Activated gamma-delta T cell (primary cell): ENCODE measurements around the gene CELF5.
"Not testable (repeated sequence)": the region's sequence is repeated elsewhere in the genome, so short reads cannot be mapped to it uniquely, and the experiment has no call there.

Experiments used
- DNase-seq: peaks from one replicate; lab custom pipeline; 2025; lab: John Stamatoyannopoulos, UW

The CELF5 gene

DNA sequence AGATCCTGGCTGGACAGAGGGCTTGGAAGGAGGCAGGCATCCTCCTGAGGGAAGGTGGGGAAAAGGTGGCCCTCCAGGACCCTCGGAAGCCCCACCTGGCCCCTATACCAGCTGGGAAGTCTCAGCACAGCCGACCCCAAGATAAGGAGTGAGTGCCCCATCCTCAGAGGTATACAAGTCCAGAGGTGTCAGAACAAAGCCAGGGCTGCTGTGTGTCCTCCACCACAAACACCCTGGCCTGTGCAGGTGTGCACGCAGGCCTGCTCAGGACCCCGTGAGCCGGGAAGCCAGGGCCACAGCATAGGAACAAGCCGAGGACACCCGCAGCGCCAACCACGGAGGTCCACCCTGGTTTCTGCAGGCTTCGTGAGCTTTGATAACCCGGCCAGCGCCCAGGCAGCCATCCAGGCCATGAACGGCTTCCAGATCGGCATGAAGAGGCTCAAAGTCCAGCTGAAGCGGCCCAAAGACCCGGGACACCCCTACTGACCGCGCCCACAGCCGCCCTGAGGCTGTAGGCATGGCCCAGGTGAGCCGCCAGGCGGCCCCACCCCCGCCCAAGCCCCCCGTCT is 68.6 kb downstream of the CELF5 start:
- no peak for DNase-seq

DNA sequence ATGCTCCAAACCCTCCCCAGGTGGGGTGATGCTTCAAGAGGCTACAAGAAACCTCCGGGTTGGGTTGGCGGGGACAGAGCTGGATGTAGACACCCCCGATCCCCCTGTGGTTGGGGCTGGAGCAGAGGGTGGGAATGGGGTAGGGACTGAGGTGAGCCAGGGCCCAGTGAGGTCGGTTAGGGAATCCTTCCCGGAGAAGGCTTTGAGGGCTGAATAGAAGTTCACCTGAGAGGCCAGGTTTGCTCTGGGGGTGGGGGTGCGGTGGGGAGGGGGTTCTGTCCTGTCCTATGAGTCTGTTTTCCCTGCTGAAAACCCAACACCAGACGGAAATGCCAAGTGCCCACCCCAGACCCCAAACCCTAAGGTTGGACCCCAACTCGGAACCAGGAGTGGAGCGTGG is 69.1 kb downstream of the CELF5 start:
- no peak for DNase-seq

DNA sequence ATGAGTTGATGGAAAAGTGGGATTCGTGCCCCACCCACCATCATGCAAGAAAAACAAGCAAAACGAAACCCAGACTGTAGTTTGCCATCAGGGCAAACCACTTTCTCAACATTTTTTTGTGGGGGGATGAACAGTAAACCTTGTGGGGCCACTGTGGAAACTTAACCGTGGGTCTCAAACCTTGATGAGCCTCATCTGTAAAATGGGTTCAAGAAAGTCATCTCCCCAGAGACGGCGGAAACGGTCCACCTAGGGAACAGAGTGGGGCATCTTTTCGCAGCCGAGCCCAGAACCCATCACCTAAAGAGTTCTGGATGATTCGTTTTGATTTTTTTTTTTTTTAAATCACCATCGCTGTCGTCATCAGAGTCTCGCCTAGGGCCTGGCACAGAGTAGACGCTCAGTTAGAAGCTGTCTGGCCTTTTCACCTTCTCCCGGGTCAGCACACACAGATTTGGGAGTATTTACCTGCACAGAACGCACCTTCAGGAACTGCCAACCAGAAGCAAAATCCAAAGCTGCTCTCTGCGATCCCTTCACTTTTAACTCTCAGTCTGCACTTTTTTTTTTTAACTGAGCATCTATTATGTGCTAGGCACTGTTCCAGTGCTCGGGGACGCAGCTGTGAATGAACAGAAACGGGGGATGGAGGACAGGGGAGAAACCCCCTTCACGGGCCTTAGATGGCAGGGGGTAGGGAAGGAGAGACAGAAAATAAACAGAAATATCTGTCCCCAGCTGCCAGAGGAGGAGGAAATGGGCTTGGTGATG is 69.8 kb downstream of the CELF5 start:
- DNase-seq = no peak

DNA sequence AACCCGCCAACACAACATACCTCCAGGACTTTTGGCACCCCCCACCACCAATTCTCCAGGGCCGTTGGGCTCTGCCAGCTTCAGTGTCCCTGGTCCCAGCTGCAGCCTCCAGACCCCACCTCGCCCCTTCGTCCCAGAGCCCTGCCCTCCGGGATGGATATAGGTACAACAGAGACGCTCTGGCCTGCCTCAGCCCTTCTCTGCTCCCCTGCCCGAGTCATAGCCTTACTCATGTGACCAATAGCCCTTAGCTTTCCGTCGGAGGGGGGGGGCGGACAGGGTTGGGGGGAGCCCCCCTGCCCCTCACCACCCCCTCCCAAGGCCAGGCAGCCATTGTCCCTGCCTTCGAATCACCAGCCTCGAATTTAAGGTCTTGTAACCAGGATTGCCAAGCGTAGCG is 71.1 kb downstream of the CELF5 start:
- DNase-seq = no peak

DNA sequence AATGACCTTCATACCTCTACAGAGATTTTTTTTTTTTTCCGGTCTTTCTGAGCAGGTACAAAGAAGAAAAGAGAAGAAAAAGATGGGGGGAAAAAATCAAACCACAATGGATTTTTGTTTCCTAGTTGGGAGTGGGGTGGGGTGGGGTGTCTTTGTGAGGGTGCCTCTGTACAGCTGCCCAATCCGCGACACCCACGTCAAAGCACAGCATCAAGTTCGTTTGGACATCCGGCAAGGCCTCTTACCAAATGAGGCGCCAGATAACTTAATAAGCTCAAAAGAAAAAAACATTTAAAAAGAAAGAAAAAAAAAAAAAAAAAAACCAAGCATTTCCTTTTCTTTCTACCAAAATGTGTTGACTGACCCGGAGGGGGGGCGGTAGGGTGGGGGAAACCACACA is 71.6 kb downstream of the CELF5 start:
- DNase-seq = no peak

DNA sequence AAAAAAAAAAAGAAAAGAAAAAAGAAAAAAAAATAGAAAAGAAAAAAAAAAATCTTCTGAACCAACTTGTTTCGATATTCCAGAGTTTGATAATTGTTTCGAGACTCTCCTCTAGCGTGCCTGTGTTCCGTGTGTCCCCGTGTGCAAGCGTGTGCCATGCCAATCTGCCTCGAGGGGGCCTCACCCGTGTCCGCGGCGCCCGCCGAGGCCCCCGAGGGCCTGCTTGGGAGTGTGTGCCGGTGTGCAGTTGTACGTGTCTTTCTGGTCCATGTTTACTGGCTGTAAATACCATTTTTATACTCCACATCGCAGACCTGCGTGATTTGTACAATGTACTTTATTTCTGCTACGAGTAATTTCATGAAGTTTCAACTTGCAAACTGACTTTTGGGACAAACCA is 72.0 kb downstream of the CELF5 start:
- no peak for DNase-seq

DNA sequence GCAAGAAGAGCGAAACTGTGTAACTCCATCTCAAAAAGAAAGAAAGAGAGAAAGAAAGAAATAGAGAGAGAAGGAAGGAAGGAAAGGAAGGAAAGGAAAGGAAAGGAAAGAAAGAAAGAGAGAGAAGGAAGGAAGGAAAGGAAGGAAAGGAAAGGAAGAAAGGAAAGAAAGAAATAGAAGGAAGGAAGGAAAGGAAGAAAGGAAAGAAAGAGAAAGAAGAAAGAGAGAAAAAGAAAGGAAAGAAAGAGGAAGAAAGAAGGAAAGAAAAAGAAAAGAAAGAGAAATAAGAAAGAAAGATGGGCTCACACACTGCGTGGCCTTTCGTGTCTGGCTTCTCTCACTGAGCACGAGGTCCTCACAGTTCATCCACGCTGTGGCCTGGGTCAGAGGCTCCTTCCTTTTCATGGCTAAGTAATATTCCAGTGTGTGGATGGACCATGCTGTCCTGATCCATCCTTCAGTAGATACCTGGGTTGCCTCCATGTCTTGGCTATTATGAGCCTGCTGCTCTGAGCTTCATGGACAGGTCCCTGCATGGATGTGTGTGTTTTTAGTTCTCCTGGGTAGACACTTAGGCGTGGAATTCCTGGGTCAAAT is 74.5 kb downstream of the CELF5 start:
- DNase-seq = no peak

DNA sequence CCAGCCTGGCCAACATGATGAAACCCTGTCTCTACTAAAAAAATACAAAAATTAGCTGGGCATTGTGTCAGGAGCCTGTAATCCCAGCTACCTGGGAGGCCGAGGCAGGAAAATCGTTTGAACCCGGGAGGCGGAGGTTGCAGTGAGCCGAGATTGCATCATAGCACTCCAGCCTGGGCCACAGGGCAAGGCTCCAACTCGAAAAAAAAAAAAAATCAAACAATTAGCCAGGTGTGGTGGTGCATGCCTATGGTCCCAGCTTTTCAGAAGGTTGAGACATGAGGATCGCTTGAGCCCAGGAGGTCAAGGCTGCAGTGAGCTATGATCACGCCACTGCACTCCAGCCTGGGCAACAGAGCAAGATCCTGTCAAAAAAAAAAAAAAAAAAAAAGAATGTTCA is 76.1 kb downstream of the CELF5 start:
- DNase-seq = not testable (repeated sequence)

DNA sequence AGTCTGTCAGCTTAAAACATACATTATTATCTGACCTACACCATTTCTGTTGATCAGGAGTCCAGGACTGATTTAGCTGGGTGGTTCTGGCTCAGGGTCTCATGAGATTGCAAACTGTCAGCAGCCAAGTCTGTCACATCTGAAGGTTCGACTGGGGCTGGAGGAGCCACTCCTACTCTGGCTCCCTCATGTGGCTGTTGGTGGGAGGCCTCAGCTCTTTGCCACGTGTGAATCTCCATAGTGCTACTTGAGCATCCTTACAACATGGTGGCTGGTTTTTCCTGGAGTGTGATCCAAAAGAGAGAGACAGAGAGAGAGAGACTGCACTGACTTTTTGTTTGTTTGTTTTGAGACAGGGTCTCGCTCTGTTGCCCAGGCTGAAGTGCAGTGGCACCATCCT is 78.3 kb downstream of the CELF5 start:
- no peak for DNase-seq

DNA sequence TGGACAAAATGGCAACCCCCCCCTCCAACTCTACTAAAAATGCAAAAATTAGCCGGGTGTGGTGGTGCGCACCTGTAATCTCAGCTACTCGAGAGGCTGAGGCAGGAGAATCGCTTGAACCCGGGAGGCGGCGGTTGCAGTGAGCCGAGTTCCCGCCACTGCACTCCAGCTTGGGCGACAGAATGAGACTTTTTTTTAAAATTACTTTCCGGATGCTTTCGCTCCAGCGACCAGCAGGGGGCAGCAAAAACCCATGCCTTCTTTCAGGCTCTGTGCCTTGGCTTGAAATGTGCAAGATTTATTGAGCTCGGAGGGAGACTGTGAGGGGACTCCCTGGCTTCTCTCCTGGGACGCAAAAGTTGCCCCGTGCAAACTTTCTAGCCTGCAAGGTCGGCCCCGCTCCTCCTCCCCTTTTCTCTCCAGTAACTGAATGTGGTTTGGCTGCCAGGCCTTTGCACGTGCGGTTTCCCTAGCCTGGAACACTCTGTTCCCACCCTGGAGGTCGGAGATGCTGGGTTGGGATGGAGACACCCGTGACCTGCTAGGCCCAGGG is 80.5 kb downstream of the CELF5 start:
- no peak for DNase-seq

DNA sequence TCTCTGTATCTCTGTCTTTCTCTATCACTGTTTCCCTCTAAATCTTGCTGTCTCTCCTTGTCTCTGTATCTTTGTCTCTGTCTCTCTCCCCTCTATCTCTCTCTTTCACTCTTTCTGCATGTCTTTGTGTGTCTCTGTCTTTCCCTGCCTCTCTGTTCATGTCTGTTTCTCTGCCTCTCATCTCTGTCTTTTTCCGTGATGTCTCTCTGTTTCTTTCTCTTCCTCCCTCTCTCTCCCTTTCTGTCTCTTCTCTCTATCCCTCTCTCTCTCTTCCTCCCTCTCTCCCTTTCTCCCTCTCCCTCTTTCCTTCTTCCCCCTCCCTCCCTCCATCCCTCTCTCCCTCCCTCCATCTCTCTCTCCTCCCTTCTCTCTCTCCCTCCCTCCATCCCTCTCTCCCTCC is 85.3 kb downstream of the CELF5 start:
- no peak for DNase-seq

DNA sequence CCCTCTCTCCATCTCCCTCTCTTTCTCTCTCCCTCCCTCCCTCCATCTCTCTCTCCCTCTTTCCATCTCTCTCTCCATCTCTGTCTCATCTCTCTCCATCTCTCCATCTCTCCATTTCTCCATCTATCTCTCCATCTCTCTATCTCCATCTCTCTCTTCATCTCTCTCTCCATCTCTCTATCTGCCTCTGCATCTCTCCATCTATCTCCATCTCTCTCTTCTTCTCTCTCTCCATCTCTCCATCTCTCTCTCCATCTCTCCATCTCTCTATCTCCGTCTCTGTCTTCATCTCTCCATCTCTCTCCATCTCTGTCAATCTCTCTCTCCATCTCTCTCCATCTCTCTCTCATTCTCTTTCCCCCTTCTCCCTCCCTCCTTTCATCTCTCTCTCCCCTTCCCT is 85.8 kb downstream of the CELF5 start:
- no peak for DNase-seq

DNA sequence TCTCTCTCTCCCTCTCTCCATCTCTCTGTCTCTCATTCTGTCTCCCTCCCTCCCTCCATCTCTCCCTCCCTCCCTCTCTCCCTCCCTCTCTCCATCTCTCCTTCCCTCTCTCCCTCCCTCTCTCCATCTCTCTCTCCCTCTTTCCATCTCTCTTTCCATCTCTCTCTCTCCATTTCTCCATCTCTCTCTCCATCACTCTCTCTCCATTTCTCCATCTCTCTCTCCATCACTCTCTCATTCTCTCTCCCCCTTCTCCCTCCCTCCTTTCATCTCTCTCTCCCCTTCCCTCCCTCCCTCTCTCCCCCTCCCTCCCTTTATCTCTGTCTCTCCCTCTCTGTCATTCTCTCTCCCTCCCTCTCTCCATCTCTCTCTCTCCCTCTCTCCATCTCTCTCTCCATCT is 86.2 kb downstream of the CELF5 start:
- DNase-seq = no peak

DNA sequence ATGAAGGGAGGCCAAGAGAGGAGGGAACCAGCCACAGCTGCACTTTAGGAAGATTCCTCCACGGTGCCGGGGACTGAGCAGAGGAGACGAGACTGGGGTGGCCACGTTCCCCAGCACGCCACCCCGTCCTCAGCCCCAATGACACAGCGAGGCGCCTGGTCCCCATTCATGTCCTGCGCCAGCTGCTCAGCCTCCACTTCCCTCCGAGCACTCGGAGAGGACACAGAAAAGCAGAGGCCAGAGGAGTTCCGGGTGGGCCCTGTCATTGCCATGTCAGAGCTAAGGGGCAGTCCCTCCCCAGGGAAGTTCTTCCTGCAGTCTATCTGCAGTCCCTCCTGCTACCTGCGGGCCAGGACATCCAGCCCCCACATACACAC is 88.7 kb downstream of the CELF5 start:
- no peak for DNase-seq

DNA sequence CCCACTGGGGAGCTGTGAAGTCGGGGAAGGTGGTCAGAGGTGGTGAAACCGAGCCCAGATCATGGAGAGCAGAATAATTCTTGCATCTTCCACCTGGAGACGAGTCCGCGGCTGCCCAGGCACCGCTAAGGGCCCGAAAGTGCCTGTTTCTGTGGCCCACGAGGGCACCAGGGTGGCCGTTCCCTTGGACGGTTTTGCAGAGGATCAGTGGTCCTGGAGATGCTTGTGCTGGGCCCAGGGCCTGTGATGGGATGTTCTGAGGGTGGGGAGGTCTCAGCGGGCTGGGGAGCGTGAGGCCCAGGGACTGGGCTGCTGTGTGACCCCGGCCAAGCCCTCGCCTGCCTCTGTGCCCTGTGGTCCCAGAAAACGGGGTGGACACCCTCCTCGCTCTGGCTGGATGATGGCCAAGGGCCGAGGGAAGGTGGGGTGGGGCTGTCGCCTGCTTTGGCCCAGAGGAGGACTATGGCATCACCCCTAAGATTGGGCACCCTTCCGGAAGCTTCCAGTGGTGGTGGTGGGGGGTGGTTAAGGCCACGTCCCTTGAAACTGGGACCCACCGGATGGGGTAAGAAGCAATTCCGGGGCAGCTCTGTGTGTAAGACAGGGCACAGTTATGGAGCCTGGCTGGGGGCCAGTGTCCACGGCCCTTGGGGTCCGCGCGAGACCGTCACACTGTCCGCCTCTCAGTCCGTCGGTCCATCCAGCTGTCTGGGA is 90.7 kb downstream of the CELF5 start:
- no peak for DNase-seq

DNA sequence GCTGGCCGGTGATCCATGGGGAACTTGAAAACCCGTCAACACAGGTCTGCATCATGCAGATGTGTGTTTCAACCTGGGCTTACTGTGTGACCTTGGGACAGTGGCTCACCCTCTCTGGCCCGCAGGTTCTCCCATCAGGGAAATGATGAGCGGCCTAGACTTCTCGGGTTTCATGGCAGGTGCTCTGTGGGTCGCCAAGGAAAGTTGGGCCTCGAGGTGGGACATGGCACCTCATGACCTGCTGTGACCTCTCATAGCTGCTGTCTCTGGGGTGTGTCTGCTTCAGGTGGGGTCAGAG is 91.2 kb downstream of the CELF5 start:
- no peak for DNase-seq

DNA sequence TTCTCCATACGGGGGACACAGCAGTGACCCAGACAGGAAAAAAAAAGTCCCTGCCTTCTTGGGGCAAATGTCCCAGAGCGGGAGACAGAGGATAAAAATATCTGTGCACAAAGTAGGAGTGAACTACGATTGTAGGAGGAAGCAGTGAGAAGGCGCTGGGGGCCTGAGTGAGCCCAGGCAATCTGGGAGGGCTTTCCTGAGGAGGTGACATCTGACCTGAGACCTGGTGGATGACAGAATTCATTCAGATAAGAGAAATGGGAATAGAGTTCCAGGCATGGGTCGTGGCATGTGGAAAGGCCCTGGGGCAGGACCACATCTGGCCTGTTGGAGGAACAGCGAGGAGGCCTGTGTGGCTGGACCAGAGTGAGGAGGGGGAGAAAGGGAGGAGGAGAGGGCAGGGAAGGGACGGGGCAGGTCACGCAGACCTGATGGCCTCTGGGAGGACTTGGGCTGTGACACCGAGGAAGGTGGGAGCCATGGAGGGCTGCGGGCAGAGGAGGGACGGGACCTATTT is 91.7 kb downstream of the CELF5 start:
- no peak for DNase-seq

DNA sequence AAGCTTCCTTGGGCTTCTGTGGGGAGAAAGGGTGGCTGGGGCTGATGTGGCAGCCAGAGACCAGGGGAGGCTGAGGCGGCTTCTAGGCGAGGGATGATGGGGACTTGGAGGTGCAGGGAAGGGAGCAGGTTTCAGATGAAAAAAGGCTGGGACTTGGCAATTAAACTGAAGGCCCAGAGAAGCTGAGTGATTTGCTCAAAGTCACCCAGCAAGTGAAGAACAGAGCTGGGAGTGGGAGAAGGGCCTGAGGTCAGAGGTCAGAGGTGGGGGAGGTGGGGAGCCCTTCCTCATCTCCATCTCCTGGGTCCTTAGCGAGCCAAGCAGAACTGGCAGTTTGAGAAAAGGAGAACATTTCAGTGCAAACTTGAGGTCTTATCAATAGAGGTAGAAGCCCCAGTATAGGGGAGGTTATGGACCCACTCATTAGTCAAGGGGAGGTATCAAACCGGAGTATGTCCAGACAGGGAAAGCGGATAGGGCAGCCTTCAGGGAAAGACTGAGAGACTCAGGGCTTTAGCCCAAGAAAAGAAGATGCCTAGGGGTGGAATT is 92.3 kb downstream of the CELF5 start:
- no peak for DNase-seq

DNA sequence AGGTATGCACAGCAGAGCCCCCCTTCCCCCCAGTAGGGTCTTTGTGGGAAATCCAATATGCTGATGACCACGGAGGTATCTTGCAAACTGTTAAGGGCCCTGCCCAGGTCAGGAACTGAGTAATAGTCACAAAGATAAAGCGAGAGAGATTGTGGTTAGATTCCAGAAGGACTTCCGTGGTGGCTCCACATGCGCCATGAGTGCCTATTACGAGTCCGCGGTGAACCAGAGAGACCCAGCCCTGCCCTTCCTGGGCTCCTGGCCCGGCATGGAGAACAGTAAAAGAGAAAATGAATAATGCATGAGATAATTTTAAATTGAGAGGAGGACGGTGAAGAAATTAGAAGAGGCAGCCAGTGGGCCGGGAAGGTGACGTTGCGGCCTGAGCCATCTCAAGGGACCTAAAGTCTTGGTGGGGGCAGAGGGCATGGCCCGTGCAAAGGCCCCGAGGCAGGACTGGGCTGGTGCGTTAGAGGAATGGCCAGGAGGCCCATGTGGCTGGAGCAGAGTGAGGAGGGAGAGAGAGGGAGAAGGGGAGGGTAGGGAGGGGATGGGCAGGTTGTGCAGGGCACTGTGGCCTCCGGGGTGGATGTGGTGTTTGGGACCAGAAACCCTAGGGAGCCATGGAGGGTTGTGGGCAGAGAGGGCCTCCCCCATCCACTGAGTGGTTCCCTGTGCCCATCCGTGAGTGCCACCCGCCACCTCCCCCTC is 95.3 kb downstream of the CELF5 start:
- no peak for DNase-seq

DNA sequence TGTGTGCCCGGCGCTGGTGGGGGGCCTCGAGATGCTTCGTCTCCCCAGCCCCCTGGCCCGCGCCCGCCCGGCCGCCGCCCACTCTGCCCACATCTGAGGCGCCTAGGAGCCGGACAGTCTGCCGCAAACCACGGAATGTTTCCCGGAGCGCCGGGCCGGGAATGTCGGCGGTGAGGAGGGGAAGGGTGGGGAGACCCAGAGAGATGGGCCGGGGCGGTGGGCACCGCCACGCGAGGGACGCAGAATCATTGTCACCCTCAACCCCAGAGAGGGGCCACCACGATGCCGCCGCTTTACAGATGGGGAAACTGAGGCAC is 95.9 kb downstream of the CELF5 start:
- DNase-seq = no peak

DNA sequence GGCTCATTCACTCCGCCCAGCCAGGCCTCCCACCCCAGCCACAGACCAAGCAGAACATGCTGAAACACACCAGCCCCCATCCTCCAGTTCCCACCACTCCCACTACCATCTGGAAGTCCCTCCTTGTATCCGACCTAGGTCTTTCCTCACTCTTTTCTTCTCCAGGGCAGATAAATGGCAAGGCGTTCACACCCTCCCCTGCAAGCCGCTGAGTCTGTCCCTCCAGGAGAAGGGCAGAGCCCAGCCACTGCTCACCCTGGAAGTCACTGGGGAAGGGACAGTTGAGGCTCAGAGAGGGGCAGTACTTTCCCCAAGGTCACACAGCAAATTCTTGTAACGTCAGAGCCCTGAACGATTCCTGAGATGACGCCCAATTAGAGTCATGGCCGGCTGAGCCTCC is 96.4 kb downstream of the CELF5 start:
- DNase-seq = no peak

DNA sequence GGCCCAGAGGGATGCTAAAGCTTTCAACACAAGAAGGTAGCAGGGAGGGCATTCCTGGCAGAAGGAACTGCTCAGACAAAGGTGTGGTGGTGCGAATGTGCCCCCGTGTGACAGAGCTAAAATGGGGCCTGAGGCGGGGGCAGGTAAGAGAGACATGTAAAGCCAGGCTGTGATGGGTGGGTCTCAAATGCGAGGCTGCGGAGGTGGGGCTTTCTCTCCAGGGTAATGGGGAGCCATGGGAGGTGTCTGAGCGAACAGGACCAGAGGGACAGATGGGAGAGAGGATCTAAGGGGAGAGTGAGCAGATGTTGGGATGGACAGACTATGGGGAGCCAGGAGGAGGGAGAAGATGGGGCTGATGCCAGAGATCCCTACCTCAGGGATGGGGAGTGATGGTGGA is 97.2 kb downstream of the CELF5 start:
- no peak for DNase-seq
